PC-9 (cell line): Measurements from ENCODE around the gene LAMC2.

Experiments used
- EZH2 ChIP-seq: fragments of 200-600 bp; sonication (generic); IDR thresholded peaks from 2 replicates; pipeline ENCODE4 v1.8.0; 2017; ENCODE audit warnings: antibody characterized with exemption, low read depth
- TF ChIP-seq, protein P1 (sequence below): fragments of 200-600 bp; sonication (generic); conservative IDR thresholded peaks from 2 replicates; pipeline ENCODE4 v1.6.1; 2017; ENCODE audit warnings: mixed run types, antibody characterized with exemption, mild to moderate bottlenecking, moderate library complexity

DNA sequence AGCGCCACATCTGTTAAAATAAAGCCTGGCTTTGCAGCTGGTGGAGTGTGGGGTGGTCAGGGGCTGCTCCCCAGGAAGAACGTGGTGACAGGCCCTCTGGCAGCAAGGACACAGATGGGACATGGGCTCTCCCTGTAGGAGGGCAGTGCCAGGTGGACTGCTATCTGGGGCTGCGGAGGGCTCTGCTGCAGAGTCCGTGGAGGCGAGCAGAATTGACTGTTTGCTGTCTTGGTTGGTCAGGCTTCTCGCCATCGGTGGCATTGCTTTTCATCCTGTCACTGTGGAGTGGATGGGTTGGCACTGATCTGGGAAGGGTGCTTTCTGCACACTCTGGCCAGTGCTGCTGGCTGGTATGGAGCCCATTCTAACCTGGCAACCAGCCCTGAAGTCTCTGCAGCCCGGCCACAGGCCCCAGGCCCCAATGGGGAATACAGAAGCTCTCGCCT is 103.0 kb downstream of the LAMC2 start:
- TF ChIP-seq, protein P1, sequence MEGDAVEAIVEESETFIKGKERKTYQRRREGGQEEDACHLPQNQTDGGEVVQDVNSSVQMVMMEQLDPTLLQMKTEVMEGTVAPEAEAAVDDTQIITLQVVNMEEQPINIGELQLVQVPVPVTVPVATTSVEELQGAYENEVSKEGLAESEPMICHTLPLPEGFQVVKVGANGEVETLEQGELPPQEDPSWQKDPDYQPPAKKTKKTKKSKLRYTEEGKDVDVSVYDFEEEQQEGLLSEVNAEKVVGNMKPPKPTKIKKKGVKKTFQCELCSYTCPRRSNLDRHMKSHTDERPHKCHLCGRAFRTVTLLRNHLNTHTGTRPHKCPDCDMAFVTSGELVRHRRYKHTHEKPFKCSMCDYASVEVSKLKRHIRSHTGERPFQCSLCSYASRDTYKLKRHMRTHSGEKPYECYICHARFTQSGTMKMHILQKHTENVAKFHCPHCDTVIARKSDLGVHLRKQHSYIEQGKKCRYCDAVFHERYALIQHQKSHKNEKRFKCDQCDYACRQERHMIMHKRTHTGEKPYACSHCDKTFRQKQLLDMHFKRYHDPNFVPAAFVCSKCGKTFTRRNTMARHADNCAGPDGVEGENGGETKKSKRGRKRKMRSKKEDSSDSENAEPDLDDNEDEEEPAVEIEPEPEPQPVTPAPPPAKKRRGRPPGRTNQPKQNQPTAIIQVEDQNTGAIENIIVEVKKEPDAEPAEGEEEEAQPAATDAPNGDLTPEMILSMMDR: no peak
- TF ChIP-seq EZH2: no peak
